CMK (cell line): ENCODE results near the gene PKP3.
"Not testable (repeated sequence)": the region's sequence is repeated elsewhere in the genome, so short reads cannot be mapped to it uniquely, and the experiment has no call there.

Source experiments
- DNase-seq: peaks from one replicate; pipeline ENCODE4 v3.0.0-alpha.2; 2010; ENCODE audit warnings: low read depth

PKP3 gene

GRCh38 chr11:394858-395655 lies 1.0 kb downstream of the PKP3 start:
- no peak for DNase-seq

DNA sequence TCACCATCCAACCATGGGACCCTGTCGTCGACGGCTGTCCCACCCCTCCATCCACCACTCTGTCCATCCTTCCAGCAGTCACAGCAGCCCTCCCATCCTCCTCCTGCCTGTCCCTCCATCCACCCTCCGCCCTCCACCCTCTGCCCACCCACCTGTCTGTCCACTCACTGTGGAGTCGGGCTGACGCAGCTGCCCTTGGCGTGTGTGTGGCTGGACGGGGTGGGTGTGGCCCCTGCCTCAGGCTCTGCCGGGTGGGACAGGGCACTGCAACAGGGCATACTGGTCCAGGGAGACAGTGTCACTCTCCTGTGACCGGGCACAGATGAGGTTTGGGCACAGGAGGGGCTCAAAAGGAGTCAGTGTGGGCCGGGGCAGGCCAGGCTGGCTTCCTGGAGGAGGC lies 1.9 kb downstream of the PKP3 start:
- no peak for DNase-seq

DNA sequence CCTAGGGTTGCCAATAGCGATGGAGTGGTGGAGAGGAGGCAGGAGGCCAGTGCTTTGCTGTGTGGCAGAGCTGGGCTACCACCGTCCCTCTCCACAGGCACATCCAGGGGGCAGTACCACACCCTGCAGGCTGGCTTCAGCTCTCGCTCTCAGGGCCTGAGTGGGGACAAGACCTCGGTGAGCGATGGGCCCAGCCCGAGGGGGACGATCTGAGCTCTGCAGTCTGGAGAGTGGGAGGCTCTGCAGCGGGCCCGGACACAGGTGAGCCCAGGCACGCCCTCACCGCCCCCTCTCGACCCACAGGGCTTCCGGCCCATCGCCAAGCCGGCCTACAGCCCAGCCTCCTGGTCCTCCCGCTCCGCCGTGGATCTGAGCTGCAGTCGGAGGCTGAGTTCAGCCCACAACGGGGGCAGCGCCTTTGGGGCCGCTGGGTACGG lies 2.5 kb downstream of the PKP3 start:
- no peak for DNase-seq

DNA sequence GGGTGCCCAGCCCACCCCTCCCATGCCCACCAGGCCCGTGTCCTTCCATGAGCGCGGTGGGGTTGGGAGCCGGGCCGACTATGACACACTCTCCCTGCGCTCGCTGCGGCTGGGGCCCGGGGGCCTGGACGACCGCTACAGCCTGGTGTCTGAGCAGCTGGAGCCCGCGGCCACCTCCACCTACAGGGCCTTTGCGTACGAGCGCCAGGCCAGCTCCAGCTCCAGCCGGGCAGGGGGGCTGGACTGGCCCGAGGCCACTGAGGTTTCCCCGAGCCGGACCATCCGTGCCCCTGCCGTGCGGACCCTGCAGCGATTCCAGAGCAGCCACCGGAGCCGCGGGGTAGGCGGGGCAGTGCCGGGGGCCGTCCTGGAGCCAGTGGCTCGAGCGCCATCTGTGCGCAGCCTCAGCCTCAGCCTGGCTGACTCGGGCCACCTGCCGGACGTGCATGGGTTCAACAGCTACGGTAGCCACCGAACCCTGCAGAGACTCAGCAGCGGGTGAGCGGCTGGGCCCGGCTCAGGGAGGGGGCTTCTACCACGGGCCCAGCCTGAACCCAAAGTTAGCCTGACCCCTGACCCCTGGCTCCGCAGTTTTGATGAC lies 3.0 kb downstream of the PKP3 start:
- DNase-seq = no peak

GRCh38 chr11:398826-399225 lies 4.8 kb downstream of the PKP3 start:
- no peak for DNase-seq

DNA sequence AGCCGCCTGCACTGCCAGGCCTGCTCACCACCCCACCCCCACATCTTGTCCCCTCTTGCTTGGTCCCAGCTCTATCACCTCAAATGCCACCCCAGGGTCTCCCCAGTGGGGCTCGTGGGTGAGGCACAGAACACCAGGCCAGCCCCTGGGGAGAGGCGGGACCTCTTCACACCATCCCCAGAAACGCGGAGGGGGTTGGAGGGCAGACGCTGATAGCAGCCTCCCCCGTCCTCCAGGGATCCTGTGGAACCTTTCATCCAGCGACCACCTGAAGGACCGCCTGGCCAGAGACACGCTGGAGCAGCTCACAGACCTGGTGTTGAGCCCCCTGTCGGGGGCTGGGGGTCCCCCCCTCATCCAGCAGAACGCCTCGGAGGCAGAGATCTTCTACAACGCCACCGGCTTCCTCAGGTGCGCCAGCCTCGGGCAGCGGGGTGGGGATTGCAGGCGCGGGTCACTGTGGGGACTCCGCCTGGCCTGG lies 5.8 kb downstream of the PKP3 start:
- no peak for DNase-seq

DNA sequence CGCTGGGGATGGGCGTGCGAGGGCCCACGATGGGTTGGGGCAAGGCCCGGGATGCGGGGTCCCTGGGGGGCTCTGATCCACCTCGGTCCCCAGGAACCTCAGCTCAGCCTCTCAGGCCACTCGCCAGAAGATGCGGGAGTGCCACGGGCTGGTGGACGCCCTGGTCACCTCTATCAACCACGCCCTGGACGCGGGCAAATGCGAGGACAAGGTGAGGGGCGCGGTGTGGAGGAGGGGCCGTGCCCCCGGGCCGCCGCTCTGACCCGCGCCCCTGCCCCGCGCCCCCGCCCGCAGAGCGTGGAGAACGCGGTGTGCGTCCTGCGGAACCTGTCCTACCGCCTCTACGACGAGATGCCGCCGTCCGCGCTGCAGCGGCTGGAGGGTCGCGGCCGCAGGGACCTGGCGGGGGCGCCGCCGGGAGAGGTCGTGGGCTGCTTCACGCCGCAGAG lies 6.3 kb downstream of the PKP3 start:
- no peak for DNase-seq

DNA sequence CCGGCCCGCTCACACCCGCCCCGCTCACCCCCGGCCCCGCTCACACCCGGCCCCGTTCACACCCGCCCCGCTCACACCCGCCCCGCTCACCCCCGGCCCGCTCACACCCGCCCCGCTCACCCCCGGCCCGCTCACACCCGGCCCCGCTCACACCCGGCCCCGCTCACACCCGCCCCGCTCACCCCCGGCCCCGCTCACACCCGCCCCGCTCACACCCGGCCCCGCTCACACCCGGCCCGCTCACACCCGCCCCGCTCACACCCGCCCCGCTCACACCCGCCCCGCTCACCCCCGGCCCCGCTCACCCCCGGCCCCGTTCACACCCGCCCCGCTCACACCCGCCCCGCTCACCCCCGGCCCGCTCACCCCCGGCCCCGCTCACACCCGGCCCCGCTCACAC lies 7.2 kb downstream of the PKP3 start:
- not testable (repeated sequence) for DNase-seq

- DNase-seq = no peak
Observed at GRCh38 chr11:403021-403760, 9.2 kb downstream of the PKP3 start.

DNA sequence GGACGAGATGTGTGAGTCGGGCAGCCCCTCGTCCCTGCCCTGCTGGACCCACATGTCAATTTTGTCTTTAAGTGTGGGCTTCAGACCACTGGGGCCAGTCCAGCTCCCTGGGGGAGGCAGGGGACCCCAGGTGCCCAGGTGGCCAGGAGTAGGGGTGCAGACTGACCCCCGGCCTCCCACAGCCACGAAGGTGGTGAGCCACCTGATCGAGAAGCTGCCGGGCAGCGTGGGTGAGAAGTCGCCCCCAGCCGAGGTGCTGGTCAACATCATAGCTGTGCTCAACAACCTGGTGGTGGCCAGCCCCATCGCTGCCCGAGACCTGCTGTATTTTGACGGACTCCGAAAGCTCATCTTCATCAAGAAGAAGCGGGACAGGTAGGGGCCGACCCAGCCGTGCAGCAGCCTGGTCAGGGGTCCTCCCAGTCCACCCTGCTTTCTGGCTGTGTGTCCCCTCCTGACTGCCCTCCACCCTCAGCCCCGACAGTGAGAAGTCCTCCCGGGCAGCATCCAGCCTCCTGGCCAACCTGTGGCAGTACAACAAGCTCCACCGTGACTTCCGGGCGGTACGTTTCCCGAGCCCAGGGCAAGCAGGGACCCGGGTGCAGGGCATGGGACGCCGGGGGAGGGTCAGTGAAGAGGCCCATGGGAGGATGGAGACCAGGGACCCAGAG lies 9.9 kb downstream of the PKP3 start:
- DNase-seq = no peak

DNA sequence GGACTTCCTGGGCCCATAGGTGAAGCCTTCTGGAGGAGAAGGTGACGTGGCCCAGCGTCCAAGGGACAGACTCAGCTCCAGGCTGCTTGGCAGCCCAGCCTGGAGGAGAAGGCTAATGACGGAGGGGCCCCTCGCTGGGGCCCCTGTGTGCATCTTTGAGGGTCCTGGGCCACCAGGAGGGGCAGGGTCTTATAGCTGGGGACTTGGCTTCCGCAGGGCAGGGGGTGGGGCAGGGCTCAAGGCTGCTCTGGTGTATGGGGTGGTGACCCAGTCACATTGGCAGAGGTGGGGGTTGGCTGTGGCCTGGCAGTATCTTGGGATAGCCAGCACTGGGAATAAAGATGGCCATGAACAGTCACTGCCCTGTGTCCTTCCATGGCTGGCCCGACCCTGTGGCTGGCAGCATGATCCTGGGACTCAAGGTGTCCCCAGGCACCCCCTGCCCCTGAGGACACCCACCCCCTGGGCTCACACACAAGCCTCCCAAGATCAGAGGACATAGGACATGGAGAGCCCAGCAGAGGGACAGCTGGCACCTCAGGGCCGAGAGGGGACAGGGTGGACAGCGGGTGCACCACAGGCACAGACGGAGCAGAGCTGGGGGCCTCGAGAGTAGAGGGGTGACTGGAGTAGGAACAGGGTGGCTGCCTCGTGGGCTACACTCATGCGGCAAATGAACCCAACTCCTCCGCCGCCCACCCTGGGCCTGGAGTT lies 10.7 kb downstream of the PKP3 start:
- DNase-seq = no peak

- no peak for DNase-seq
Observed at GRCh38 chr11:405323-405953, 11.4 kb downstream of the PKP3 start.

DNA sequence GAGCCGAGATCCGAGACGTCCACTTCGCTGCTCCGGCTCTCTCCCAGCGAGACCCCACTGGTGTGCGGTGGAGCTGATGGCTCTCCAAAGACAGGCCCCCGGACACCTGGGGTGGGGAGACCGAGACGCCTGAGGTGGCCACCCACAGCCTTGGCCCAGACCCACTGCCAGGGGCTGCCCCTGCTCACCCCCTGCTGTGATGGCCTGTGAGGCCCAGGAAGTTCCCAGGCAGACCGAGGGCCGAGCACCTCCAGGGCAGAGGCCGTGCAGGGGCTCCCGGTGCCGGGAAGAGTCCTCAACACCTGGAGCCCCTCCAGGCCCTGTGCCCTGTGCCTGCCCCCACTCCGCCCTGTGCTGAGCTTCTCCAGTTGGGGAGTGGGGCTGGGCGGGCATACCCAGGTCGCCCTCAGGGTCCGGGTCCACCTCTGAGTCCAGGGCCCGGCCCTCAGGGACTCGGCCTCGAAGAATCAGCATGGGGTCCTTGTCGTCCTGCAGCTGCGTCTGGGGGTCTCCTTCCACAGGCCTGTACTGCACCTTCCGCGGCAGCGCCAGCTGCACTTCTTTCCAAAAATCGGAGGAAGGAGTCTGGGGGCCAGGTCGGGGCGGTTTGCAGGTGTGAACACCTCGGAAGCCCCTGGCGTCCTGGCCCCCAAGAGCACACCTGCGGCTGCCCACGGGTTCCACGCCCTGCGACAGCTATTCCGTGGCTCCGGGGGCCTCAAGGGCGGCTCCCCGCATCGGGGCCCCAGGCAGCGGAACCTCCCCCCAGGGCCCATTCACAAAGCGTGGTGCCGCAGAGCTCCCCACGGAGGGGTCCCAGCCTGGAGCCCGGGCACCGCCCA lies 12.2 kb downstream of the PKP3 start:
- DNase-seq = no peak

DNA sequence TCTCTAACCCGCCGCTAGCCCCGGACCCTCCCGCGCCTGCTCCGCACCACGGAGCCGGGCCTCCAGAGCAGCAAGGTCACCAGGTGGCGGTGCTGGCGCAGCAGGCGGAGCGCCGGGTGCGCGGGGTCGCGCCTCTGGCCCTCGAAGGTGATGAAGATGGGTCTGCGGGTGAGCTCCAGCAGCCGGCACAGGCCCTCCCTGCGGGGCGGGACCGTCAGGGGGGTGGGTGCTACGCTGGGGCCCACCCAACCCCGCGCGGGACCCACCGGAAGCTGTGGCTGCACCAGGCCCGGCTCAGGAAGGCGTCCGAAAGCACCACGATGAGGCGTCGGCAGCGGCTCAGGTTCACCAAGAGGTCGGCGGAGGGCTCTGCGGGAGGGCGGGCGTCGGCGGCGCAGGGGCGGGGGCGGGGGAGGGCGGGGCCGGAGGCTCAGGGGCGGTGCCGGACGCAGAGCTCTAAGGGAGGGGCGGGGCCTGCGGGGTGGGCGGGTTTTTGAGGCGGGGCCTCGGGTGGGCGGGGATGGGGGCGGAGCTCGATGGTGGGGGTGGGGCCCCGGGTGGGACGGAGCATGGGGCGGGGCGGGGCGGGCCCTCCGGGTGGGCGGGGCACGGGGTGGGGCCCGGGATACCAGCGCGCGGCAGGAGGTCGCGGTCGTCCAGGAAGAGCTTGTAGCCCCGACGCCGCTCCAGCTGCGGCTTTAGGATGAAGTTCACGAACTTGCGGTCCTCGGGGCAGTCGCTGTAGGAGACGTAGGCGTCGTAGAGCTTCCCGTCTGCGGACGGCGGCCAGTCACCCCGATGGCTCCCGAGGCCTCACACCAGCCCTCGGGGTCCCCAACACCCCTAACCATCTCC lies 13.0 kb downstream of the PKP3 start:
- peak; percentile 87 for DNase-seq

GRCh38 chr11:407651-408123 lies 13.7 kb downstream of the PKP3 start:
- no peak for DNase-seq

GRCh38 chr11:408154-409007 lies 14.4 kb downstream of the PKP3 start:
- no peak for DNase-seq

DNA sequence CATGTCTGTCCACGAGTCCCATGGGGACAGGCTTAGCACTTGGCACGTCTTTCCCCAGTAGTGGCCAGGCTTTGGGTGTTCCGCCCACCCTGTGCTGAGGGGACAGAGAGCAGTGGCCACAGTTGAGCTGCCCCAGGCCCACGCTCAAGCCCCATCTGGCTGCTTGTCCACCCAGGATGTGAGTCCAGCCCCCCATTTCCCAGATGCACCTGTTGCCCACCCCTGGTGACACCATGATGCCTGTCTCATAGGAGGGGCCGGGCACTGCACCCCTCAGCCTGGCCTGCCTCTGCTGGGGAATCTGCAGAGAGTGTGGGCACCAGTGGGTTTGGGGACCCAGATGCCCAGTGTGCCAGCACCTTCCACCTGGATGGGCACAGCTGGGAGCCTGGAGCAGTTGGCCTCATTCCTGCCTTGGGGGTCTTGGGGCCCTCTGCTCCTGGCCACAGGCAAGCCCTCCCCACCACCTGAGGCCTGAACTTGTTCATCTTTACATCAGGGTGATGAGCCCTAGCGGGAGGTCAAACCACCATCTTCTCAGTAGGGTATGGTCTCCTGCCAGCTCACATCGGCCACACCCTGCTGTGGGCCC lies 15.1 kb downstream of the PKP3 start:
- DNase-seq = no peak
